ENCODE data around the gene PEDS1. TPM values are rescaled to one million over a fixed set of nuclear protein-coding genes. Genes with fewer than 3 reads are reported as not detected.
A peak's percentile ranks its signal among the peaks of the same experiment; 100 is the strongest.

PEDS1 gene
- total and polyA plus RNA-seq, 2 of the 13 experiments (the other 11 are each of a cell fraction or from before 2014, with no cell fraction given): 30.5 to 93.9 TPM

GRCh38 chr20:50153500-50154377 lies at the start of gene PEDS1 (continued):
- peak; percentile 51 for TF ChIP-seq PRDM10 (CRISPR knock-in tag; IDR thresholded peaks at IDR 0.05; ENCODE audit: low read depth)
- TF ChIP-seq PHF21A (CRISPR knock-in tag; IDR thresholded peaks at IDR 0.05): peak; percentile 90
- peak; percentile 38 for TF ChIP-seq PBX3 (CRISPR knock-in tag; IDR thresholded peaks at IDR 0.05; ENCODE audit: borderline replicate concordance)
- TF ChIP-seq, protein P1, sequence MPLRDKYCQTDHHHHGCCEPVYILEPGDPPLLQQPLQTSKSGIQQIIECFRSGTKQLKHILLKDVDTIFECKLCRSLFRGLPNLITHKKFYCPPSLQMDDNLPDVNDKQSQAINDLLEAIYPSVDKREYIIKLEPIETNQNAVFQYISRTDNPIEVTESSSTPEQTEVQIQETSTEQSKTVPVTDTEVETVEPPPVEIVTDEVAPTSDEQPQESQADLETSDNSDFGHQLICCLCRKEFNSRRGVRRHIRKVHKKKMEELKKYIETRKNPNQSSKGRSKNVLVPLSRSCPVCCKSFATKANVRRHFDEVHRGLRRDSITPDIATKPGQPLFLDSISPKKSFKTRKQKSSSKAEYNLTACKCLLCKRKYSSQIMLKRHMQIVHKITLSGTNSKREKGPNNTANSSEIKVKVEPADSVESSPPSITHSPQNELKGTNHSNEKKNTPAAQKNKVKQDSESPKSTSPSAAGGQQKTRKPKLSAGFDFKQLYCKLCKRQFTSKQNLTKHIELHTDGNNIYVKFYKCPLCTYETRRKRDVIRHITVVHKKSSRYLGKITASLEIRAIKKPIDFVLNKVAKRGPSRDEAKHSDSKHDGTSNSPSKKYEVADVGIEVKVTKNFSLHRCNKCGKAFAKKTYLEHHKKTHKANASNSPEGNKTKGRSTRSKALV (CRISPR knock-in tag; IDR thresholded peaks at IDR 0.05): 0 out of 2 replicates have a peak, but pooled peaks have one; percentile 43
- peak; percentile 94 for TF ChIP-seq RFXAP (CRISPR knock-in tag; IDR thresholded peaks at IDR 0.05; ENCODE audit: borderline replicate concordance)
- peak; percentile 92 for TF ChIP-seq ZNF253 (CRISPR knock-in tag; IDR thresholded peaks at IDR 0.05; ENCODE audit: borderline replicate concordance)
- TF ChIP-seq TARDBP (CRISPR knock-in tag; IDR thresholded peaks at IDR 0.05): peak; percentile 92
- TF ChIP-seq SALL1 (CRISPR knock-in tag; IDR thresholded peaks at IDR 0.05): peak; percentile 94
- TF ChIP-seq, protein P2, sequence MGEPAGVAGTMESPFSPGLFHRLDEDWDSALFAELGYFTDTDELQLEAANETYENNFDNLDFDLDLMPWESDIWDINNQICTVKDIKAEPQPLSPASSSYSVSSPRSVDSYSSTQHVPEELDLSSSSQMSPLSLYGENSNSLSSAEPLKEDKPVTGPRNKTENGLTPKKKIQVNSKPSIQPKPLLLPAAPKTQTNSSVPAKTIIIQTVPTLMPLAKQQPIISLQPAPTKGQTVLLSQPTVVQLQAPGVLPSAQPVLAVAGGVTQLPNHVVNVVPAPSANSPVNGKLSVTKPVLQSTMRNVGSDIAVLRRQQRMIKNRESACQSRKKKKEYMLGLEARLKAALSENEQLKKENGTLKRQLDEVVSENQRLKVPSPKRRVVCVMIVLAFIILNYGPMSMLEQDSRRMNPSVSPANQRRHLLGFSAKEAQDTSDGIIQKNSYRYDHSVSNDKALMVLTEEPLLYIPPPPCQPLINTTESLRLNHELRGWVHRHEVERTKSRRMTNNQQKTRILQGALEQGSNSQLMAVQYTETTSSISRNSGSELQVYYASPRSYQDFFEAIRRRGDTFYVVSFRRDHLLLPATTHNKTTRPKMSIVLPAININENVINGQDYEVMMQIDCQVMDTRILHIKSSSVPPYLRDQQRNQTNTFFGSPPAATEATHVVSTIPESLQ (CRISPR knock-in tag; conservative IDR thresholded peaks at IDR 0.05): peak; percentile 86
- peak; percentile 36; the same call in 1 of the 2 replicates for TF ChIP-seq CEBPG (CRISPR knock-in tag; IDR thresholded peaks at IDR 0.05)
- peak; percentile 99 for TF ChIP-seq ZNF670 (CRISPR knock-in tag; IDR thresholded peaks at IDR 0.05; ENCODE audit: borderline replicate concordance)
- TF ChIP-seq, protein P3, sequence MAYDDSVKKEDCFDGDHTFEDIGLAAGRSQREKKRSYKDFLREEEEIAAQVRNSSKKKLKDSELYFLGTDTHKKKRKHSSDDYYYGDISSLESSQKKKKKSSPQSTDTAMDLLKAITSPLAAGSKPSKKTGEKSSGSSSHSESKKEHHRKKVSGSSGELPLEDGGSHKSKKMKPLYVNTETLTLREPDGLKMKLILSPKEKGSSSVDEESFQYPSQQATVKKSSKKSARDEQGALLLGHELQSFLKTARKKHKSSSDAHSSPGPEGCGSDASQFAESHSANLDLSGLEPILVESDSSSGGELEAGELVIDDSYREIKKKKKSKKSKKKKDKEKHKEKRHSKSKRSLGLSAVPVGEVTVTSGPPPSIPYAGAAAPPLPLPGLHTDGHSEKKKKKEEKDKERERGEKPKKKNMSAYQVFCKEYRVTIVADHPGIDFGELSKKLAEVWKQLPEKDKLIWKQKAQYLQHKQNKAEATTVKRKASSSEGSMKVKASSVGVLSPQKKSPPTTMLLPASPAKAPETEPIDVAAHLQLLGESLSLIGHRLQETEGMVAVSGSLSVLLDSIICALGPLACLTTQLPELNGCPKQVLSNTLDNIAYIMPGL (CRISPR knock-in tag; IDR thresholded peaks at IDR 0.05; ENCODE audit: borderline replicate concordance in 1 of 2, low read depth in 1 of 2): peak; percentile 84 to 85

All from HepG2 (cell line).